Measurements from ENCODE around the gene FBXW8.

Gene FBXW8

GRCh38 chr12:117036046-117036445, 125.3 kb downstream of the FBXW8 start:
- no peaks in the 10 kb centered on the region for H3K27me3 Mint-ChIP-seq
- no peak for DNase-seq
- H3K4me3 Mint-ChIP-seq: no peak overlapping the region
- H3K9me3 Mint-ChIP-seq: no peaks in the 10 kb centered on the region
- H3K27ac Mint-ChIP-seq: no peak overlapping the region
- H3K36me3 Mint-ChIP-seq (ENCODE audit: insufficient read depth): no peaks in the 10 kb centered on the region
- ATAC-seq (replicated peaks): no peak
- H3K4me1 Mint-ChIP-seq (ENCODE audit: low read depth in 2 of 2): peaks cover 0 to 4% of the 10 kb centered on the region in 2 donors

- Mint-ChIP-seq H3K4me1 (ENCODE audit: low read depth in 2 of 2) (peaks cover 0 to 4% of the 10 kb centered on the region in 2 donors), H3K9me3 (no peaks in the 10 kb centered on the region), H3K4me3 (no peak overlapping the region), H3K27me3 (no peaks in the 10 kb centered on the region), H3K27ac (no peak overlapping the region), H3K36me3 (ENCODE audit: insufficient read depth) (no peaks in the 10 kb centered on the region)
- ATAC-seq (replicated peaks) (no peak), DNase-seq (no peak)
Measured at GRCh38 chr12:117036547-117036946, 125.8 kb downstream of the FBXW8 start.

GRCh38 chr12:117037289-117038022, 126.7 kb downstream of the FBXW8 start:
- Mint-ChIP-seq H3K4me3 (no peak overlapping the region), H3K27ac (no peak overlapping the region), H3K9me3 (no peaks in the 10 kb centered on the region), H3K27me3 (no peaks in the 10 kb centered on the region), H3K4me1 (ENCODE audit: low read depth in 2 of 2) (peaks cover 0 to 4% of the 10 kb centered on the region in 2 donors), H3K36me3 (ENCODE audit: insufficient read depth) (no peaks in the 10 kb centered on the region)
- DNase-seq (no peak), ATAC-seq (replicated peaks) (no peak)

DNA sequence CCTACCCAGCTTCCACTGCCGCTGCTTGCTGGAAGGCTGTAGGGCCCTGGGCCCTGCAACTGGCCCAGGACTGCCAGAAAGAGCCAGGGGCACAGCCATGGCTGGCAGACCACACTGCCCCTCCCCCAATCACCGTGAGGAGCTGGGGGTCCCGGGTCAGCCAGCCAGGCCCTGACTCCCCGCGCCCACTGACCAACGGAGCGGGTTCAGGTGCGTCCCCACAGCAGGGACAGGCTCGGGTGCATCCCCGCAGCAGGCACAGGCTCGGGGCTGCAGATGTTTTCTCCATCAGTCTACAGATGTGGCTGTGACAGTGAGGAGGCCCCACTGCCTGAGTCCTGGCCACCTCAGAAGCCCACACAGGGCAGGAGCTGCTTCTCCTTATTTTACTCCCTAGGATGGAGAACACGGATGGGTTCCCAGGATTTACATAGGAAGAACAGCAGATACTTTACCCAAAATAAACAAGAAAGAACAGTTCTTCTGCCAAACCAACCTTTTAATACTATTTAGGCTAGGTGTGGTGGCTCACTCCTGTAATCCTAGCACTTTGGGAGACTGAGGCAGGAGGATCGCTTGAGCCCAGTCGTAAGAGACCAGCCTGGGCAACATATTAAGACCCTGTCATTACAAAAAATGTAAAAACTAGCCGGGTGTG, 127.4 kb downstream of the FBXW8 start:
- Mint-ChIP-seq H3K4me3 (no peak overlapping the region), H3K36me3 (ENCODE audit: insufficient read depth) (no peaks in the 10 kb centered on the region), H3K27ac (peak overlapping the region in 1 of 2 donors; percentile 28), H3K4me1 (ENCODE audit: low read depth in 2 of 2) (peaks cover 0 to 4% of the 10 kb centered on the region in 2 donors), H3K9me3 (no peaks in the 10 kb centered on the region), H3K27me3 (no peaks in the 10 kb centered on the region)
- DNase-seq: no peak
- no peak for ATAC-seq (replicated peaks)

DNA sequence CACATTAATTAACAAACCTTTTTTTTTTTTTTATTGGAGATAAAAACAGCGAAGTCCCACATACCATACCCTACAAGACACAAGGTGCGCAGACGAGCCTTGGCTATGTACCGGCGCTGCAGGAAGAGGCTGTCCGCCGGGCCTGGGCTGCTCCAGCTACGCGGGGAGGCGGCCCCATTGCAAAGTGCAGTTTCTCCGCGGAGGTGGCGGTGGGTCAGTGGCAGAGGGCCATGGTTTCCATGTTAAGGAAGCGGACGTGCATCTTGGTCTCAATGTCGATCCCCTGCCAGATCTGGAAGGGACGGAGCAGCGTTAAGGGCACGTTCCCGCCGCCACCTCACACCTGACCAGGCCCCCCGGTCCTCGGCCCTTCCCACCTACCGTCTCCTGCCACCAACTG, 128.2 kb downstream of the FBXW8 start:
- no peak for ATAC-seq (replicated peaks)
- DNase-seq: no peak
- Mint-ChIP-seq H3K4me1 (ENCODE audit: low read depth in 2 of 2) (peaks cover 0 to 2% of the 10 kb centered on the region in 2 donors), H3K9me3 (no peaks in the 10 kb centered on the region), H3K4me3 (no peak overlapping the region), H3K27ac (no peak overlapping the region), H3K36me3 (ENCODE audit: insufficient read depth) (no peaks in the 10 kb centered on the region), H3K27me3 (no peaks in the 10 kb centered on the region)

GRCh38 chr12:117039891-117040309, 129.2 kb downstream of the FBXW8 start:
- no peak for ATAC-seq (replicated peaks)
- H3K36me3 Mint-ChIP-seq (ENCODE audit: insufficient read depth): no peaks in the 10 kb centered on the region
- H3K27me3 Mint-ChIP-seq: no peaks in the 10 kb centered on the region

GRCh38 chr12:117040496-117040895, 129.7 kb downstream of the FBXW8 start:
- Mint-ChIP-seq H3K27me3 (no peaks in the 10 kb centered on the region), H3K4me3 (no peak overlapping the region), H3K27ac (no peak overlapping the region), H3K4me1 (ENCODE audit: low read depth in 2 of 2) (no peaks in the 10 kb centered on the region), H3K36me3 (ENCODE audit: insufficient read depth) (no peaks in the 10 kb centered on the region), H3K9me3 (no peaks in the 10 kb centered on the region)
- DNase-seq (no peak), ATAC-seq (replicated peaks) (no peak)

More at GRCh38 chr12:117039891-117040309, 129.2 kb downstream of the FBXW8 start:
- Mint-ChIP-seq H3K4me1 (ENCODE audit: low read depth in 2 of 2) (no peaks in the 10 kb centered on the region), H3K4me3 (no peak overlapping the region), H3K9me3 (no peaks in the 10 kb centered on the region), H3K27ac (no peak overlapping the region)
- no peak for DNase-seq

- H3K9me3 Mint-ChIP-seq: no peaks in the 10 kb centered on the region
- H3K4me1 Mint-ChIP-seq (ENCODE audit: low read depth in 2 of 2): peaks cover 0 to 1% of the 10 kb centered on the region in 2 donors
- no peaks in the 10 kb centered on the region for H3K27me3 Mint-ChIP-seq
- ATAC-seq (replicated peaks) (no peak), DNase-seq (no peak)
- no peak overlapping the region for H3K4me3 Mint-ChIP-seq
- H3K36me3 Mint-ChIP-seq (ENCODE audit: insufficient read depth): peaks cover 3% of the 10 kb centered on the region
- H3K27ac Mint-ChIP-seq: no peak overlapping the region
Measured at GRCh38 chr12:117041798-117042170, 131.0 kb downstream of the FBXW8 start.

DNA sequence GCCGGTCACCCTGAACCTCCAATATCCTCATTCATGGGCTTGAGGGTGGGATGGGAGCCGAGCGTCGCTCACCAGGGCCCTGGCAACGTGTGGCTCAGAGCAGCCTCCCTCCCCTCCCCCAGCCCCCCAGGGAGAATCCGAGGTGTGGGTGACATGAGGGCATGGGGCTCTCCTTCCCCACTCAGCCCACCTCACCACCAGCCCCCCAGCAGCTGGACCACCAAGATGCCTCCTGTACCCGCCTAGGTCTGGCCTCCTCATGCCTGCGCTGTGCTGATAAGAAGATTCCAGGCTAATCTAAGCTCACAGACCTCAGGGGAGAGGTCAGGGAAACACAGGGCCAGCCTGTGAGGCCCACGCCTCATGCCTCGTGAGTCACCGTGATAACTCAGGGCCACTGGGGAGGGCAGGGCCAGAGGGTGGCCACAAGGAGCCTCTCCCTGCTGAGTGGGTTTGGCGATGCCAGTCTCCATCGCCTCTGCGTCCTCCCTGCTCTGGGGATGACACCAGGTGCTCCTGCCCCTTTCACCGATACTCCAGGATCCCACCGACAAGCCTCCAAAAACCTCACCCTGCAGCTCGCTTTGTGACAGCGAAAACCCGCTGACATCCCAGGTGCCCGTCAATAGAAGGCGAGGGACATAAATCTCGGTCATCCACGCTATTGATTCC, 131.6 kb downstream of the FBXW8 start:
- H3K4me3 Mint-ChIP-seq: no peak overlapping the region
- peaks cover 0 to 1% of the 10 kb centered on the region in 2 donors for H3K4me1 Mint-ChIP-seq (ENCODE audit: low read depth in 2 of 2)
- DNase-seq: no peak
- H3K27me3 Mint-ChIP-seq: no peaks in the 10 kb centered on the region
- no peak for ATAC-seq (replicated peaks)
- H3K9me3 Mint-ChIP-seq: no peaks in the 10 kb centered on the region
- H3K36me3 Mint-ChIP-seq (ENCODE audit: insufficient read depth): peaks cover 3% of the 10 kb centered on the region
- no peak overlapping the region for H3K27ac Mint-ChIP-seq

DNA sequence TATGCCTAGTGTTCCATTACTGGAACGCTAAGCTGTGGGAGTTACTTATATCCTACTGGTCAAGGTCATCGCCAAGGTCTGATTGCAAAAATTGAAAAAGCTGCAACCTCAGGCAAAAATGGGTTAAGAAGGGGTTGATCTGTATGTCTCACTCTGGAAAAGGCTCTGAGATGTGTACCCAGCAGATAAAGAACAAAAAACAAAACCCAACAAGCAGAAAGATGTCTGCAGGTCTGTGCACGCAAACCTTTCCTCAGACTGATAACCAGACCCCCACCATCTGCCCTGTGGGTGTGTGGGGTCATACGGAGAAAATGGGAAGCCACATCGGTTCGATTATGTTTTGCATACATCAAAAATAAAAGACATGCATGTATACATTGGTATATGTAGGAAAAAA, 132.1 kb downstream of the FBXW8 start:
- Mint-ChIP-seq H3K36me3 (ENCODE audit: insufficient read depth) (peaks cover 6% of the 10 kb centered on the region), H3K4me1 (ENCODE audit: low read depth in 2 of 2) (peaks cover 0 to 1% of the 10 kb centered on the region in 2 donors), H3K4me3 (no peak overlapping the region), H3K9me3 (no peaks in the 10 kb centered on the region), H3K27ac (no peak overlapping the region), H3K27me3 (no peaks in the 10 kb centered on the region)
- ATAC-seq (replicated peaks) (no peak), DNase-seq (no peak)

DNA sequence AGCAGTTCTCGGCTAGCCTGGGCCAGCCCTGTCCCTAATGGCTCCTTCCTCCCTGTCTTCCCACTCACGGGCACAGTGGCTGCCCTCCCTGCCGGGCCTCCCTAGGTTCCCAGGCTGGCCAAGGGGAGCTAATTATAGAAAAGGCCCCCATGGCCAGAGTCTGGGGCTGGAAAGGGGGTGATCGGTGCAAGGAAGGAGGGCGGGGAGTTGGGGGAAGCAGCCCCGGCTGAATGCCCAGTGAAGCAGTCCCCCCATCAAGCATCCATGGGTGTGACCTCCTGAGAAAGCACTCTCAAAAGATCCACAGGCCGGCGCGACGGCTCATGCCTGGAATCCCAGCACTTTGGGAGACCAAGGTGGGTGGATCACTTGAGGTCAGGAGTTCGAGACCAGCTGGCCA, 133.6 kb downstream of the FBXW8 start:
- Mint-ChIP-seq H3K4me3 (no peak overlapping the region), H3K27ac (peak overlapping the region in 1 of 2 donors; percentile 53)

GRCh38 chr12:117044790-117045159, 134.0 kb downstream of the FBXW8 start:
- ATAC-seq (replicated peaks): no peak
- H3K36me3 Mint-ChIP-seq (ENCODE audit: insufficient read depth): peaks cover 6% of the 10 kb centered on the region
- no peaks in the 10 kb centered on the region for H3K9me3 Mint-ChIP-seq
- no peaks in the 10 kb centered on the region for H3K27me3 Mint-ChIP-seq
- H3K4me1 Mint-ChIP-seq (ENCODE audit: low read depth in 2 of 2): peaks cover 0 to 1% of the 10 kb centered on the region in 2 donors
- no peak overlapping the region for H3K4me3 Mint-ChIP-seq
- H3K27ac Mint-ChIP-seq: peak overlapping the region in 1 of 2 donors; percentile 53
- no peak for DNase-seq

More for the DNA sequence above, 133.6 kb downstream of the FBXW8 start:
- ATAC-seq (replicated peaks): no peak
- Mint-ChIP-seq H3K27me3 (no peaks in the 10 kb centered on the region), H3K4me1 (ENCODE audit: low read depth in 2 of 2) (peaks cover 0 to 1% of the 10 kb centered on the region in 2 donors), H3K9me3 (no peaks in the 10 kb centered on the region), H3K36me3 (ENCODE audit: insufficient read depth) (peaks cover 6% of the 10 kb centered on the region)
- no peak for DNase-seq

DNA sequence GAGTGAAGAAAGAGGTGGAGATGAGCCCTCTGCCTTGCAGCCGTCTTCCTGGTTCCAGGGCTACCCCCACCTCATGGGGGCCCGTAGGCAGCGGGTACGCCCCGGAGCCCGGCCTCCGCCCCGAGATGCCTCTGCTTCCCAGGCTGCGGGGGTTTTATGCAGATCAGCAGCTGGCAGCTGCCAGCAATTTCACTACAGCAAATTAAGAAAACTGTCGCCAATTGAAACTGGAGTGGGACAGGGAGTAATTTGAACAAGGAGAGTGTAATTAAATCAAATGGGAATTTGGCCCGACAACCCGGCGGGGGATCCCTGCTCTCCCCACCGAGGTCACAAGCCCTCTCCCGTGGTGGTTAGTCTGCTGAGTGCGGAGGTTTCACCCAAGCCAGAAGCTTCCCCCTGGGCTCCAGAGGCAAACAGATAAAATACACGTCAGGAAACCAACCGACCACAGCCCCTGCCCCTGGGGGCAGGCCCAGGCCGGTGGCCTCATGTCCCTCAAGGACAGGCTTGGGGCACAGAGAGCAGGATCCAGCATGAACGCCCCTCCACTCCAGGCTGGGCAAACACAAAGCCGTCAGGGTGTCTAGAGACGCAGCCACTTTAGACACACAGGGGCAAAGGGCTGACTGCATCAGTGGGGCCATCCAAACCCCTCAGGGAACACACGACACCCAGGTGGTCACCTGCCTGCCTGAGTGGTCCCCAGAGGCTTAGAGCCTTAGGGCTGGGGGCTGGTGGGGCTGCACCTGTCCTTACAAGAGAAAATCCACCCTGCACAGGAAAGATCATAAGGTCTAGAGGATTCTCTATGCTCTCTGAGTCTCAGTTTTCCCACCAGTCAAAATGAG, 134.6 kb downstream of the FBXW8 start:
- Mint-ChIP-seq H3K27me3 (no peaks in the 10 kb centered on the region), H3K4me1 (ENCODE audit: low read depth in 2 of 2) (peaks cover 0 to 1% of the 10 kb centered on the region in 2 donors), H3K36me3 (ENCODE audit: insufficient read depth) (peaks cover 6% of the 10 kb centered on the region), H3K9me3 (no peaks in the 10 kb centered on the region), H3K27ac (peak overlapping the region in 1 of 2 donors; percentile 35), H3K4me3 (no peak overlapping the region)
- DNase-seq (no peak), ATAC-seq (replicated peaks) (no peak)
